SU-DHL-6 (cell line): ENCODE data around the gene C12orf57.

Experiments used
- EZH2phosphoT487 ChIP-seq: fragments of 200-600 bp; sonication (generic), shearing (Covaris generic); conservative IDR thresholded peaks from 2 replicates; pipeline ENCODE4 v1.6.1; 2018; ENCODE audit warnings: mild to moderate bottlenecking, antibody characterized with exemption, low read length, moderate library complexity, mixed read lengths
- TF ChIP-seq, protein P1 (sequence below): fragments of 200-600 bp; sonication (generic); IDR thresholded peaks from one replicate; pipeline ENCODE4 v1.5.1; 2017; ENCODE audit warnings: antibody characterized with exemption, mild to moderate bottlenecking, low read length, moderate library complexity; ENCODE audit not compliant: insufficient read depth, poor library complexity, severe bottlenecking

DNA sequence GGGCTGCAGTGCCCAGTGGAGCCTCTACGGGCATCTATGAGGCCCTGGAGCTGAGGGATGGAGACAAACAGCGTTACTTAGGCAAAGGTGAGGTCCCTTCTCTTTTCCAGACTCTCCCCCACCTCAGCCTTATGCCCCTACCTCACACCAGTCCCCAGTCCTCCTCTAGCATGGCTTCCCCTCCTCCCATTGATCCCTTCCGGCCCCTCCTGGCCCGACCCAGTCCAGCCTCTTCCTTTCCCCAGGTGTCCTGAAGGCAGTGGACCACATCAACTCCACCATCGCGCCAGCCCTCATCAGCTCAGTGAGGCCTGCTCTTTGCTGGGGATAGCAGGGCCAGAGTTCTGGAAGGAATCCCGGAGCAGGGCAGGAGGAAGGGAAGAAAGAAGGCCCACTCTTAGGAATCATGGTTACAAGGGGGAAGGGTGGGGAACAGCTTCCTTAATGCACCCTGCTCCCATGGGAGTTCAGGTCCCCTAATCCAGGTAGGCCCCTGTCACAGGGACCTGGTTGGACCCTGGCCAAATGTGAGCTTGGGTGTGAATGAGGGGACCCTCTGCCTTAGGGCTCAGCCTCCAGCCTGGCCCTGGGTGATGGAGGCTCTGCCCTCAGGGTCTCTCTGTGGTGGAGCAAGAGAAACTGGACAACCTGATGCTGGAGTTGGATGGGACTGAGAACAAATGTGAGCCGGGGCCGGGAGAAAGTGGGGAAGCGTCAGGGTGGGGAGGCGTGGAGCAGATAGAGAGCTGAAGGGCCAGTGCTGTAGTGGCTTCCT lies 27.2 kb upstream of the C12orf57 start:
- TF ChIP-seq, protein P1, sequence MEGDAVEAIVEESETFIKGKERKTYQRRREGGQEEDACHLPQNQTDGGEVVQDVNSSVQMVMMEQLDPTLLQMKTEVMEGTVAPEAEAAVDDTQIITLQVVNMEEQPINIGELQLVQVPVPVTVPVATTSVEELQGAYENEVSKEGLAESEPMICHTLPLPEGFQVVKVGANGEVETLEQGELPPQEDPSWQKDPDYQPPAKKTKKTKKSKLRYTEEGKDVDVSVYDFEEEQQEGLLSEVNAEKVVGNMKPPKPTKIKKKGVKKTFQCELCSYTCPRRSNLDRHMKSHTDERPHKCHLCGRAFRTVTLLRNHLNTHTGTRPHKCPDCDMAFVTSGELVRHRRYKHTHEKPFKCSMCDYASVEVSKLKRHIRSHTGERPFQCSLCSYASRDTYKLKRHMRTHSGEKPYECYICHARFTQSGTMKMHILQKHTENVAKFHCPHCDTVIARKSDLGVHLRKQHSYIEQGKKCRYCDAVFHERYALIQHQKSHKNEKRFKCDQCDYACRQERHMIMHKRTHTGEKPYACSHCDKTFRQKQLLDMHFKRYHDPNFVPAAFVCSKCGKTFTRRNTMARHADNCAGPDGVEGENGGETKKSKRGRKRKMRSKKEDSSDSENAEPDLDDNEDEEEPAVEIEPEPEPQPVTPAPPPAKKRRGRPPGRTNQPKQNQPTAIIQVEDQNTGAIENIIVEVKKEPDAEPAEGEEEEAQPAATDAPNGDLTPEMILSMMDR, result no peak
- TF ChIP-seq EZH2phosphoT487, result no peak
